ENCODE results near the gene ANKRD13D. TPM values are rescaled to one million over a fixed set of nuclear protein-coding genes. Genes with fewer than 3 reads are reported as not detected.

Gene ANKRD13D
- polyA plus RNA-seq, 1 experiment: 14.4 TPM

DNA sequence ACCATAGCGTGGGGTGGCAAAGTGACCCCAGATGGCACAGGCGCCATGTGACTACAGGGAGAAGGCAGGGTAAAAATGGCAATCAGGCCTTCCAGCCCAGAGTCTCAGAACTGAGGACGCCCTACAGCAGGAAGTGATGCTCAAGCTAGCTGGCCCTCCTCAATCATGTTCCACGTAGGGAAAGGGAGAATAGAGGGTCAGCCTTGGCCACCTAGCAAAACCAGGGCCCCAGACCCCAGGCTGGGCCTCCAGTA, 978 bp upstream of the ANKRD13D start:
- CTCF ChIA-PET: interaction anchor here (1.0 to 2.3 kb wide), 4 partner anchors 11 to 207 kb away, joined by 3 to 16 read pairs (median 3); no protein-coding TSS in a partner anchor
- no peaks in the 10 kb centered on the region; the same call in 1 of the 2 replicates for H3K9me3 ChIP-seq (ENCODE audit: control insufficient read depth, insufficient read depth, low read length)
- POLR2A ChIA-PET: interaction anchor here (0.6 to 2.6 kb wide), 8 partner anchors 8 to 89 kb away, joined by 3 to 20 read pairs (median 5); partner anchors contain the start of gene SSH3

DNA sequence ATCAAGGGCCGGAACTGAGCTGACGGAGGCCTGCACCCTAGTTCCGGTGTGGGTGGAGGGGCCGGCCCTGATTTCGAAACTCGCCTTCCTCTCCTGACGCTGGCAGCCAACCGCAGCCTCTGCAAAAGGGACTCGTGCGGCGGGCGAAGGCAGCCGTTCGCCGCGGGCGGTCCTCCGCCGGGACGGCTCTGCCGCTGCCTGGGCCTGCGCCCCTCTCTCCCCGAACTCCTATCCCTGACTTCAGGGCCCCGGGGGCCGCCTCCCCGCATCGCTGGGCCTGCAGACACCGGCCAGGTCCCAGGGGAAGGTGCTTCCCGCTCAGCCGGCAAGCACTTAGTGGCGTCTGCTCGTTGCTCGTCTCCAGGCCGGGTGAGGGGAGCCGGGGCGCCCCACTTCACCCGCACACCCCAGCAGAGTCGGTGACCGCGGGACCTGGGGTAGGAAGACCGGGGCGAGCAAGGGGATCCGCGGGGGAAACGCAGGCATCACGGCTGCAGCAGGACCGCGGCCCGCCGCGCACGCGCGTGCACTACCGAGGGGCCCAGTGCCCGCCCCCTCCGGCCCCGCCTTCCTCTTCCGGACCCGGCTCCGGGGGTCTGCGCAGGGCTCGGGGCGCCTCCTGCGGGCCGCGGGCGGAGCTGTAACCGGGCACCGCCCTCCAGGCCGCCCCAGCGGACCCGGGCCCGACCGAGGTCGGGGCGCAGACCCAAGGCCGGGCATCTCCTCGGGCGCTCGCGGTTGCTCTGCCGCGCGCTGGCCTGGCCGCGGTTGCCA, 464 bp upstream of the ANKRD13D start:
- CTCF ChIA-PET: interaction anchor here (1.0 to 2.3 kb wide), 8 partner anchors 10 to 208 kb away, joined by 3 to 16 read pairs (median 3); no protein-coding TSS in a partner anchor
- Histone ChIP-seq H3K27ac (ENCODE audit: low read depth, low read length) (peak overlapping the region; percentile 97), H3K9me3 (ENCODE audit: control insufficient read depth, insufficient read depth, low read length) (no peaks in the 10 kb centered on the region; the same call in 1 of the 2 replicates), H3K27me3 (ENCODE audit: control insufficient read depth, insufficient read depth, low read length) (no peaks in the 10 kb centered on the region), H3K4me3 (ENCODE audit: low read depth, low read length) (peak overlapping the region; percentile 76)
- TF ChIP-seq, protein P1, sequence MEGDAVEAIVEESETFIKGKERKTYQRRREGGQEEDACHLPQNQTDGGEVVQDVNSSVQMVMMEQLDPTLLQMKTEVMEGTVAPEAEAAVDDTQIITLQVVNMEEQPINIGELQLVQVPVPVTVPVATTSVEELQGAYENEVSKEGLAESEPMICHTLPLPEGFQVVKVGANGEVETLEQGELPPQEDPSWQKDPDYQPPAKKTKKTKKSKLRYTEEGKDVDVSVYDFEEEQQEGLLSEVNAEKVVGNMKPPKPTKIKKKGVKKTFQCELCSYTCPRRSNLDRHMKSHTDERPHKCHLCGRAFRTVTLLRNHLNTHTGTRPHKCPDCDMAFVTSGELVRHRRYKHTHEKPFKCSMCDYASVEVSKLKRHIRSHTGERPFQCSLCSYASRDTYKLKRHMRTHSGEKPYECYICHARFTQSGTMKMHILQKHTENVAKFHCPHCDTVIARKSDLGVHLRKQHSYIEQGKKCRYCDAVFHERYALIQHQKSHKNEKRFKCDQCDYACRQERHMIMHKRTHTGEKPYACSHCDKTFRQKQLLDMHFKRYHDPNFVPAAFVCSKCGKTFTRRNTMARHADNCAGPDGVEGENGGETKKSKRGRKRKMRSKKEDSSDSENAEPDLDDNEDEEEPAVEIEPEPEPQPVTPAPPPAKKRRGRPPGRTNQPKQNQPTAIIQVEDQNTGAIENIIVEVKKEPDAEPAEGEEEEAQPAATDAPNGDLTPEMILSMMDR (IDR thresholded peaks at IDR 0.05; ENCODE audit: low read depth, low read length): 0 out of 2 replicates have a peak, but pooled peaks have one; percentile 28
- POLR2A ChIA-PET: interaction anchor here (0.6 to 2.6 kb wide), 11 partner anchors 8 to 90 kb away, joined by 3 to 20 read pairs (median 5); partner anchors contain the start of gene SSH3
- DNase-seq (ENCODE audit: low read depth, low spot score): peak; percentile 66

More for the DNA sequence above, 978 bp upstream of the ANKRD13D start:
- peak overlapping the region; percentile 76 for H3K4me3 ChIP-seq (ENCODE audit: low read depth, low read length)
- H3K27me3 ChIP-seq (ENCODE audit: control insufficient read depth, insufficient read depth, low read length): no peaks in the 10 kb centered on the region
- peak overlapping the region; percentile 97 for H3K27ac ChIP-seq (ENCODE audit: low read depth, low read length)
- TF ChIP-seq, protein P1 (IDR thresholded peaks at IDR 0.05; ENCODE audit: low read depth, low read length): no peak
- DNase-seq (ENCODE audit: low read depth, low spot score): no peak

DNA sequence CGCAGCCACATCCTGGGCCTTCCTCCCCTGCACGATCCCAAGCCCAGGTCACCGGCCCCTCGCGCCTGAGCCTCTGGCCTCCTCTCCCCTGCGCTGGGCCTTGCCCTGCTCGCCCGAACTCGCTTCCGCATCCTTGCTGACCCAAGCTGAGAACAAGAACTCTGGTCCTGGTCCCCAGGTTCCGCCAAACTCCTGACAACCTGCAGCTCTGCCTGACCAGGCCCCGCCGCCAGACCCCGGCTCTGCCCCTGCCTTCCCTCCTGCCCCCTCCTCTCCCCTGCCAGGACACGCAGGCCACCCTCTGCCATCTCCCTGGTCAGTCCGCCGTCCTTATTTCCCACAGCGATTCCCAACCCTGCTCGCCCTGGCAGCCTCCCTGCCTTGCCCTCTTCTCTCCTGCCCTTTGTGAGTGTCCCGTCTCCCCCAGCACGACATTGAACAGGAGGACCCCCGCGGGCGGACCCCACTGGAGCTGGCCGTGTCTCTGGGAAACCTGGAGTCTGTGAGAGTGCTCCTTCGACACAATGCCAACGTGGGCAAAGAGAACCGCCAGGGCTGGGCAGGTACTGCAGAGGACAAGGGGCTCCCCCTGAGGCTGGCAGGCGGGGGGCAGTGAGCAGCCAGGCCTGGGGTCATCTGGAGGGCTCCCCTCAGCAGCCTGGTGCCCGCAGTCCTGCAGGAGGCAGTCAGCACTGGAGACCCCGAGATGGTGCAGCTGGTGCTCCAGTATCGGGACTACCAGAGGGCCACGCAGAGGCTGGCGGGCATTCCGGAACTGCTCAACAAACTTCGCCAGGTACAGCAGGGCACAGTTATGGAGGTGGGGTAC, 762 bp downstream of the ANKRD13D start:
- ChIA-PET POLR2A (interaction anchor here (0.9 to 2.6 kb wide), 3 partner anchors 12 to 30 kb away, joined by 3 to 20 read pairs (median 12); no protein-coding TSS in a partner anchor), CTCF (interaction anchor here (0.9 to 2.3 kb wide), 5 partner anchors 12 to 93 kb away, joined by 3 to 16 read pairs (median 3); no protein-coding TSS in a partner anchor)
- DNase-seq (ENCODE audit: low read depth, low spot score): no peak
- H3K27ac ChIP-seq (ENCODE audit: low read depth, low read length): no peak overlapping the region
- H3K4me3 ChIP-seq (ENCODE audit: low read depth, low read length): peak overlapping the region; percentile 78
- TF ChIP-seq, protein P1 (IDR thresholded peaks at IDR 0.05; ENCODE audit: low read depth, low read length): no peak
- peaks cover under 1% of the 10 kb centered on the region for H3K9me3 ChIP-seq (ENCODE audit: control insufficient read depth, insufficient read depth, low read length)
- no peaks in the 10 kb centered on the region for H3K27me3 ChIP-seq (ENCODE audit: control insufficient read depth, insufficient read depth, low read length)

DNA sequence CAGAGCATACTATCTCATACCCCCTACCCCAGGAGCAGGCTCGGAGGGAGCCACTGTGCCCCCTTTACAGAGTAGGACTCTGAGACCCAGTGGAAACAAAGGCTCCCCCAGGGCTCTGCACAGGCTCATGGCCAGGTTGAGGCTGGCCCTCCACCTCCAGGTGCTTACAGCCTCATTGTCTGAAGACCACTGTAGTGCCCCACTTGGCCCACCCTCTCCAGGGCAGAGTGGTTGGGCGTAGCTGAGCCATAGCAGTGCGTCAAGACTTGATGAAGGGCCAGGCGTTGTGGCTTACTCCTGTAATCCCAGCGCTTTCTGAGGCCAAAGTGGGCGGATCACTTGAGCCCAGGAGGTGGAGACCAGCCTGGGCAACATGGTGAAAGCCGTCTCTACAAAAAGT, 1.7 kb downstream of the ANKRD13D start:
- CTCF ChIA-PET: interaction anchor here (1.1 kb wide), 1 partner anchor 26 kb away, joined by 3 read pairs; no protein-coding TSS in a partner anchor
- TF ChIP-seq, protein P1 (IDR thresholded peaks at IDR 0.05; ENCODE audit: low read depth, low read length): no peak

More for the DNA sequence above, 1.7 kb downstream of the ANKRD13D start:
- no peak for DNase-seq (ENCODE audit: low read depth, low spot score)
- POLR2A ChIA-PET: interaction anchor here (0.7 kb wide), 1 partner anchor 13 kb away, joined by 7 read pairs; no protein-coding TSS in a partner anchor
- Histone ChIP-seq H3K4me3 (ENCODE audit: low read depth, low read length) (peak overlapping the region; percentile 78; the same call in 1 of the 2 replicates), H3K9me3 (ENCODE audit: control insufficient read depth, insufficient read depth, low read length) (peaks cover 8% of the 10 kb centered on the region), H3K27ac (ENCODE audit: low read depth, low read length) (no peak overlapping the region), H3K27me3 (ENCODE audit: control insufficient read depth, insufficient read depth, low read length) (no peaks in the 10 kb centered on the region)

Measured in AG04450 (cell line).